GM19025 (cell line): Measurements from ENCODE around the gene DDOST.
"Not testable (repeated sequence)": the region's sequence is repeated elsewhere in the genome, so short reads cannot be mapped to it uniquely, and the experiment has no call there.

Source experiments
- ATAC-seq: cut with Tn5 transposase; IDR thresholded peaks from one replicate; pipeline ENCODE4 v1.9.1; 2021; ENCODE audit warnings: mild to moderate bottlenecking, low read depth, moderate library complexity; ENCODE audit not compliant: unreplicated experiment

Gene DDOST

DNA sequence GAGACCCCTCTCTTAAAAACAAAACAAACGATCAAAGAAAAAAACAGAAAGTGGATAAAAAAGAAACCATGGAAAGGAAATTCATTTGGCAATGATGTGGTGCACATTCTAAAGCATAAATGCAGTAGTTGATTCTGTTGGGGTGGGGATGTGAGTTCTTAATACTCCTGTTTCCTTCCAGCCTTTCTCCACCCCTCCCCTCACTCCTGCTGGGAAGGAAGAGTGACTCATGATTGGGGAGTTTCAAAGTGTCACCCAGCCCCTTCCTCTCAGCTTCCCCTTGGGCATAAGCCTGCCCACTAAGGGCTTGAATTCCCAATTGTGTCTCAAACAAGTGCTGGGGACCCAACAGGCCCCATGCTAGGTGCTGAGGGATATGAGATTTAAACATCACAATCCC is 34.6 kb downstream of the DDOST start:
- ATAC-seq = no peak

DNA sequence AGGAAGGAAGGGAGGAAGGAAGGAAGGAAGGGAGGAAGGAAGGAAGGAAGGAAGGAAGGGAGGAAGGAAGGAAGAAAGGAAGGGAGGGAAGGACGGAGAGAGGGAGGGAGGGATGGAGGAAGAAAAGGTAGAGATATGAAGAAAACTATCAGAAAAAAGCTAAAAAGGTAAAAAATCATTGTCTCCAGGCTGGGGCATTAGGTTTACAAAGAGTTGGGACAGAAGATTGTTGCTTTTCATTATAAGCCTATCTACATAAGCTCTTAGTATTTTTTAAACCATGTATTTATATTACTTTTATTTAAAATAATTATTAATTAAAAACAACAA is 35.1 kb downstream of the DDOST start:
- no peak for ATAC-seq

DNA sequence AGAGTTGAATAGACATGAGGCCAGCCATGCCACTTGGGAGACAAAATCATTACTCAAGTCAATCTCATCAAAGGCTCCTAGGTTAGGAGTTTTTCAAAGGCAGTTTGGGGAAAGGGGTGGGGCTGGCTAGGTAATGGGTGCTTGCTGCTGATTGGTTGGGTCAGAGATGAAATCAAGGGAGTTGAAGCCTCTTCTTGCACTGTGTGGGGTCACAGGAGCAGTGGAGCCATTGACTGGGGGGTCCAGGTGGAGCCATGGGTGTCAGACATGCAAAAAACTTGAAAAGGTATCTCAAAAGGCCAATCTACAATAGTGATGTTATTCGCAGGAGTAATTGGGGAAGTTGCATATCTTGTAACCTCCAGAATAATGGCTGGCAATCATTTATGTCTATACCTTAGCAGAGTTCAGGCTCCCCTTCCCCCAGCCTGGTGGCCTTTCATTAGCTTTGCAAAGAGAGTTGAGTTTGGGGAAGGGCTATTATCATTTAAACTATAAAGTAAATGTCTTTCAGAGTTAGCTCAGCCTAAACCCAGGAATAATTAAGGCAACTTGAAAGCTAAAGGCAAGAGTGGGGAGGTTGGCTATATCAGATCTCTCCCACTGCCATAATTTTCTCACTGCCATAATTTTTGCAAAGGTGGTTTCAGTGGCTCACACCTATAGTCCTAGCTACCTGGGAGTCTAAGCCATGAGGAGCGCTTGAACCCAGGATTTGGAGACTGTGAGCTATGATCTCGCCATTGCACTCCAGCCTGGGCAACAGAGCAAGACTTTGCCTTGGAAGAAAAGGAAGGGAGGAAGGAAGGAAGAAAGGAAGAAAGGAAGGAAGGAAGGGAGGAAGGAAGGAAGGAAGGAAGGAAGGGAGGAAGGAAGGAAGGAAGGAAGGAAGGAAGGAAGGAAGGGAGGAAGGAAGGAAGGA is 35.7 kb downstream of the DDOST start:
- no peak for ATAC-seq

DNA sequence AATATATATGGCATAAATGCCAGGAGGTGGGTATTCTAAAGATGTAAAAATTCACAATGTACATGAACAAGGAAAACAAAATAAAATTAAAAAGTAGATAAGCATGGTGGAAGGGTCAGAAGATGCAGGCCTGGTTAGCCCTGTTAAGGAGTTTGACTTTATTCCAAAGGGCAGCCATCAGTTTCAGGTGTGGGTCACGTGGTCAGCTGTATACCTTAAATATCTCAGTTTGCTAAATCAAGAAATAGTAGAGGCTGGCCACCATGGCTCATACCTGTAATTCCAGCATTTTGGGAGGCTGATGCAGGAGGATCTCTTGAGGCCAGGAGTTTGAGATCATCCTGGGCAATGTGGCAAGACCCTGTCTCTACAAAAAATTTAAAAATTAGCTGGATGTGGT is 36.5 kb downstream of the DDOST start:
- no peak for ATAC-seq

DNA sequence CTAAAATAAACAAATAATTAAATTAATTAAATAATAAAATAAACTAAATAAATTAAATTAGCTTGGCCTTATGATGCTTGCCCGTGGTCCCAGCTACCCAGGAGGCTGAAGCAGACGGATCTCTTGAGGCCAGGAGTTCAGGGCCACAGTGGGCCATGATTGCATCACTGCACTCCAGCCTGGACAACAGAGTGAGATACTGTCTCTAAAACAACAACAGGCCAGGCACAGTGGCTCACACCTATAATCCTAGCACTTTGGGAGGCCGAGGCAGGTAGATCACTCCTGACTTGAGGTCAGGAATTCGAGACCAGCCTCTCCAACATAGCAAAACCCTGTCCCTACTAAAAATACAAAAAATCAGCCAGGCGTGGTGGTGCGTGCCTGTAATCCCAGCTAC is 40.2 kb downstream of the DDOST start:
- no peak for ATAC-seq

DNA sequence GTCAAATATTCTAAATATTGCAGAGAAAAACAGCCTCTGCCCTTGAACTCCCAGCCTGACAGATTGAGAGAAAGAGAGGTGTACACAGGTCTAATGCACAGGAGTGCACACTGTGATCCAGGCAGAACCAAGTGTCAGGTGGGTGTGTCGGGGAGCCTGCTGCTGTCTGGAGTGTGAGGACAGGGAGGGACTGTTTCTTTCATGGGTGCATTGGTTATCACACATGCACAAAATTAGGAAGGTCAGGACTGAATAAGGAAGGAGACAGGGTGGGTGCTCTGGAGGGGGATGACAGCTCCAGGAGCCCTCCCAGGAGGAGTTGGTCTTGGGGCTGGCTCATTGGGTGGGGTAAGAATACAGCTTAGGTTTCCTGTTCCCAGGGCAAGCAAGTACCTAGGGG is 41.2 kb downstream of the DDOST start:
- ATAC-seq = no peak

DNA sequence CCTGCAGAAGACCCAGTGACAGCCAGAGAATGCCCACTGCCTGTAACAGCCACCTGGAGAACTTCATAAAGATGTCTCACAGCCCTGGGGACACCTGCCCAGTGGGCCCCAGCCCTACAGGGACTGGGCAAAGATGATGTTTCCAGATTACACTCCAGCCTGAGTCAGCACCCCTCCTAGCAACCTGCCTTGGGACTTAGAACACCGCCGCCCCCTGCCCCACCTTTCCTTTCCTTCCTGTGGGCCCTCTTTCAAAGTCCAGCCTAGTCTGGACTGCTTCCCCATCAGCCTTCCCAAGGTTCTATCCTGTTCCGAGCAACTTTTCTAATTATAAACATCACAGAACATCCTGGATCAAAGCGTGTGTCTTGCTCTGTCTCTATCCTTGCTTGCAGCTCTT is 42.6 kb downstream of the DDOST start:
- ATAC-seq = no peak

DNA sequence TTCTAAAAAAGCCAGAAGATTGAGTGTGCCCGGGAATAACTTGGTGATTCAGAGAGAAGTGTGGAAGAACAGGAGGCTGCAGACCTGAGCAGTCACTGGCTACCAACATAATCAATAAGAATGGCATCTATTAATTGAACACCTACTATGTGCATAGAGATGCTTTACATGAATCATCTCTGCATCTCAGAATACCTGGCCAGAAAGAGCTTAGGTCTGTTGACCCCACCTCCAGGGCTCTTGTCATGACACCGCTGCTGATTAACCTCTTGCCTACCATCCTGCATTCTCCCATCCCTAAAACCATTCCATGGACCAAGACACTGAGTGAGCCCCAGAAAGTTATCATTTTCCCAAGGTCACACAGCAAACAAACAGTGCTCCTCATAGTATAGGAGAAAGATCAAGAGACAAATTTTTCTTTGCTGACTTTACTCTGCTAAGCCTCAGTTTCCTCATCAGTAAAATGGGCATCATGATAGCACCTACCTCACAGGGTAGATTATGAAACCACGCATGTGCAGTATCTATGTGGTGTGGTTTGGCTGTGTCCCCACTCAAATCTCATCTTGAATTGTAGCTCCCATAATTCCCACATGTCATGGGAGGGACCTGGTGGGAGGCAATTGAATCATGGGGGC is 44.2 kb downstream of the DDOST start:
- no peak for ATAC-seq

DNA sequence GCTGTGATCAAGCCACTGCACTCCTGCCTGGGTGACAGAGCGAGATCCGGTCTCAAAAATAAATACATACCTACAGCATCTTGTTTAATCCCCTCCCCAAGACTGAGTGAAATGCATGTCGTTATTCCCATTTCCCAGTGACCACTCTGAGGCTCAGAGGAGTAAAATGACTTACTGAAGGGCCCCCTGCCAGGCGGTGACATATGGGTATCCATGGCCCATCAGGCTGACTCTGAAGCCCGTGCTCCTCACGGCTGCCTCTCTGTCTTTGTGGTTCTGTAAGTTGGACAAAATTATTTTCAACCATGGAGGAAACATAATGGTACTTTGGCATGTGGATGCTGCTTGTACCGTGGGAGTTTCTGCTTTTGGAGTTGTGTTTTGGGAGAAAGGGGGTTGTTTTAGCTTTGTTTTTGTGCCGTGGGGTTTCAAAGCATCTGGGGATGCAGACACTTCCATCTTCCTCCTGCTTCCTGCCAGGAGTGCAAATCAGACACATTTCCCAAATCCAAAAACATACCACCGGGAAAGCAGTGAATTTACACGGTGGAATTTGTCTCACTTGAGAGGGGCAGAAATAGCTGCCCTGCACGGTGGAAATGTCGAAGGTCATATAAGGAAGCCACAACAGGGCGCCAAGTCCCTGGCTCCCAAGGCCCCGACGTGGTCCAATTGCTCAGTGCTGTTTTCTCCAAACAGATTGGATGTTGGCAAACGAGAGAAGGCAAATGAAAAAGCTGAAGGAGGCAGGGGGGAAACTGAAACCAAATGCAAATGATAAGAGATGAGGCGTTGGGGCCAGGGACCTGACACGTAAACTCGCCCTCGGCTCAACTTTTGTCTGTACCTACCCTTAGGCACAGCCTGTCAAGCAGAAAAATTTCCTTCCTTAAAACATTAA is 45.0 kb downstream of the DDOST start:
- no peak for ATAC-seq

DNA sequence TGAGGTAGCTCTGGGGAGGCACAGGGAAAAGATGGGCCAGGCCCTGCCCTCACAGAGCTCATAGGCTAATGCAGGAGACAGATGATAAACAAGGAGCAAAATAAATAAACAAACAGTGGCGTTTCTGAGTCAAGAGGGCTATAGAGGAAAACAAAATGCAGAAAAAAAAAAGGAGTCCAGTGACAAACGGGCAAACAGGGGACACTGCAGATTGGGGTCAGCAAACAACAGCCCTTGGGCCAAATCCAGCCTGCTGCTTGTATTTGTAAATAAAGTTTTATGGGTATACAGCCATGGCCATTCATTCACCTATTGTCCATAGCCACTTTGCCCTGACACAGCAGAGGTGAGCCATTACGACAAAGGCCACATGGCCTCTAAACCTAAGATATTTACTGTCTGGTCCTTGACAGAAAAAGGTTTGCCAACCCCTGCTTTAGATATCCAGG is 47.0 kb downstream of the DDOST start:
- no peak for ATAC-seq

DNA sequence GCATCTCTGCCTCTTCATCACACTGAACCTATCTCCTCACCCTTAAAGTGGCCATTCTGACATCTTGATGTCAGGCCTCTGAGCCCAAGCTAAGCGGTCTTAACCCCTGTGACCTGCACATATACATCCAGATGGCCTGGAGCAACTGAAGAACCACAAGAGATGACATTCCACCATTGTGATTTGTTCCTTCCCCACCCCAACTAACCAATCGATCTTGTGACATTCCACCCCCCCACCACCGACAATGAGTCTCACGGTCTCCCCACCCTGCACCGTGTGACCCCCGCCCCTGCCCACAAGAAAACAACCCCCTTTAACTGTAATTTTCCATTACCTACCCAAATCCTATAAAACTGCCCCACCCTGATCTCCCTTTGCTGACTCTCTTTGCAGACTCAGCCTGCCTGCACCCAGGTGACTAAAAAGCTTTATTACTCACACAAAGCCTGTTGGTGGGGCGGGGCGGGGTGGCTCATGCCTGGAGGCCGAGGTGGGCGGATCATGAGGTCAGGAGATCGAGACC is 48.9 kb downstream of the DDOST start:
- ATAC-seq = no peak

DNA sequence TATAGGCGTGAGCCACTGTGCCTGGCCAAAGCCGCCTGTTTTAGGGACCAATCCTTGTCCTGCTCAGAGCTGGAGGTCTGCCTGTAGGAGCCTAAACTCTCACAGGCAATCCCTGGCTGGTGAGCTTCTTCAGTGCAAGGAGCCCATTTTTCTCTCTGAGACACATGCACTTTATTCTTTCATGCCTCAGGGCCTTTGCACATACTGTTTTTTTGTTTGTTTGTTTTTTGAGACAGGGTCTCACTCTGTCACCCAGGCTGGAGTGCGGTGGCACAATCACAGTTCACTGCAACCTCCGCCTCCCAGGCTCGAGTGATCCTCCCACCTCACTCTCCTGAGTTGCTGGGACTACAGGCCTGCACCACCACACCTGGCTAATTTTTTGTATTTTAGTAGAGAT is 49.5 kb downstream of the DDOST start:
- no peak for ATAC-seq

DNA sequence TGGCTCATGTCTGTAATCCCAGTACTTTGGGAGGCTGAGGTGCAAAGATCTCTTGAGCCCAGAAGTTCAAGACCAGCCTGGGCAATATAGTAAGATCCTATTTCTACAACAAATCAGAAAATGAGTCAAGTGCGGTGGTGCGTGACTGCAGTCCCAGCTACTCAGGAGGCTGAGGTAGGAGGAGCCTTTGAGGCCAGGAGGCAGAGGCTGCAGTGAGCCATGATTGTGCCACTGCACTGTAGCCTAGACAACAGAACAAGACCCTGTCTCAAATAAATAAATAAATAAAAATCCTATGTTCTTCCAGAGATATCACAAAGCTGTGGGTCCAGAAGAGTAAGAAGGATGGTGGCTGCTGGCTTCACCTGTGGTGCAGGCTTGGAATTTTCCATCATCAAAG is 50.2 kb downstream of the DDOST start:
- no peak for ATAC-seq

DNA sequence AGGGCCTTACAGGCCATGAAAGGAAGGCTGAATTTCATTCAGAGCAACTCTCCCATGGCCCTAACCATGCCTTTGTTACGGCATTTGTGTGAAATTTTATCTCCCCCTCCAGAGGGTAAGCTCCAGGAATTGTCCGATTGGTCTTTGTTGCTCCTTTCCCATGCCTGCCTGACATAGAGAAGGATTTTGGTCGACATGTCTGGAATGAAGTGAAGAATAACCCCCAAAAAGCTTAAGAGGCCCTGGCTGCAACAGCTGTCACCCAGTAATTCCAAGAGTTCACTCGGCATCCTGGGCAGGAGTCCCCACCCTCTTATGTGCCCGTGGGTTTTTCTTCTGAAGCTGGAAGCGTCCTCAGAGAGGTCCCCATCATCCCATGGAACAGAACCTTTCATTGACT is 51.6 kb downstream of the DDOST start:
- no peak for ATAC-seq

DNA sequence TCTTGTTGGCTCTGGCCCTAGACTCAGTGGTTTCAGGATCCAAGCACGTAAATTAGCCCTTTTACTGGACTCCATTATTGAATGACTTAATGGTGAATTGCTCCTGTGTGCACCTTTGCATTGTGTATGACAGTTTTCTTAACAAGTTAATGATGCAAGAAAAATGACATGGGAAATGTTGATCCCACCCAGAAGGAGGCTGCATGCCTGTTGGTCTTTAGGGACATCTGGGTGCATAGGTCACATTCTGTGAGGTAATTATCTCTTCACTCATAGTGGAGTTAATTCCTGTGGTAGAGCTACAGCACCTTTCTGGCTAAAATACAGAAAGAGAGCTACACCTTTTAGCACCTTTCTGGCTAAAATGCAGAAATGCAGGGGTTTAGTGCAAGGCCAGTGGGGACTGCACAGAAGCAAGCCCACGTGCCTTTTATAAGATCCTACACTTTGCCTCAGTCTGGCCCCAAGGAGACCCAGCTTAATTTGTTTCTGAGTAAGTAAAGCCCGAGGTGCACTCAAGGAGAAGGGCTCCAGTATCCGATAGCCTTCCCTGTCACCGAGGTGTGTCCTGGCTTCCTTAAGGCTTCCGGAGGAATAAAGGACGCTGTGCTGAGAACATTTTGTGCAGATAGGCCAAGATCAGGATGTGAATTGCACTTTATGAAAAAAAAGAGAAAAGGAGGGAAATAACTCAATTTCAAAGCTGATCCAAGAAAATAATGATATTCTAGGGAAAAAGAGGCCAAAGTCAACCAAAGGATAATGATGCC is 54.2 kb downstream of the DDOST start:
- ATAC-seq = not testable (repeated sequence)

DNA sequence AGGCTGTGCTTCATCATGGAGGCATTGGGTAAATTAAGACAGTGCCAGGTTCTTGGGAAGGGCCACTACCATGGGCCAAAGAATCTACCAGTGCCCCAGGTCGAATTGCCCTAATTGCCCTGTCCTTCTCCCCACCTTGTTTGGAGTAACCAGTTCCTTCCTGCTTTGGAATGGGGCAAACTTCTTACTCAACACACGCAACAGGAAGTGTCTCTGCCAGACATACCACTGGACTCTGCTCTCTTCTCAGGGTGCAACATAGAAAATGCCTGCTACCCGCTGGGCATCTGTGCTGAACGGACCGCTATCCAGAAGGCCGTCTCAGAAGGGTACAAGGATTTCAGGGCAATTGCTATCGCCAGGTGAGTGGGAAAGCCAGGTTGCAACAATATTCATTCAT is 56.5 kb downstream of the DDOST start:
- ATAC-seq = no peak

DNA sequence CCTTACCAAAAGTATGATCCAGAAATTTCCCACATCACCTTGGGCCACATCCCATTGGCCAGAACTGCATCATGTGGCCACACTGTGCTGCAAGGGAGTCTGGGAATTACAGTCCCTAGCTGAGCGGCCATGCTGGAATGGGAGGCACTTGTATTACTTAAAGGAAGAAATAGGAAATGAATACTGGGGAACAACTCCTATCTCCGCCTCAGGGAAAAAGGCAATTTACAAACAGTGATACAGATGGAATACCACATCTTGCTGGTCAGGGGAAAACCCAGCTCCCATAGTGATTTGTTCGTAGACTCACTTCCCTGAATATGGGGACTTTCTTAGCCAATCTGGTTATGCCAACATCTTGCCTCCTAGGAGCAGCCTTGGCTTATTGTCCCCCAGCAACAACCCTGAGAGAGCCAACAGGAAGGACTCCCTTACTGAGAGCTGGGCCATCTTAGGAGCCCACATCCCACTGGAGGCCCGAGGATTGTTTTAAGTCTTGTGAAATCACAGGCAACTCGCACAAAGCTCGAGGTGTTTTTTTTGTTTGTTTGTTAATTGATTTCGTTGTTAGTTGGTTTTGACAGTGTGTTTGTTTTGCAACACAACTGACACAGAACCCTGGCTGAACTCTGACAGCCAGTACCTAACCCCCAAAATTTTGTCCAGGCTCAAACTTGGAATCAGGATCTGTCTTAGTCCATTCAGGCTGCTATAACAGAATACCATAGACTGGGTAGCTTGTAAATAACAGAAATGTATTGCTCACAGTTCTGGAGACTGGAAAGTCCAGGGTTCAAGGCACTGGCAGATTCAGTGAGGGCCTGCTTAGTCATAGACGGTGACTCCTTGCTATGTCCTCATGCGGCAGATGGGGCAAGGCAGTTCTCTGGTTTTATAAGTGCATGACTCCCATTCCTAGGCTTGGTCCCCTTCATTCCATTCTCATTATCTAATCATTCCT is 57.4 kb downstream of the DDOST start:
- no peak for ATAC-seq

DNA sequence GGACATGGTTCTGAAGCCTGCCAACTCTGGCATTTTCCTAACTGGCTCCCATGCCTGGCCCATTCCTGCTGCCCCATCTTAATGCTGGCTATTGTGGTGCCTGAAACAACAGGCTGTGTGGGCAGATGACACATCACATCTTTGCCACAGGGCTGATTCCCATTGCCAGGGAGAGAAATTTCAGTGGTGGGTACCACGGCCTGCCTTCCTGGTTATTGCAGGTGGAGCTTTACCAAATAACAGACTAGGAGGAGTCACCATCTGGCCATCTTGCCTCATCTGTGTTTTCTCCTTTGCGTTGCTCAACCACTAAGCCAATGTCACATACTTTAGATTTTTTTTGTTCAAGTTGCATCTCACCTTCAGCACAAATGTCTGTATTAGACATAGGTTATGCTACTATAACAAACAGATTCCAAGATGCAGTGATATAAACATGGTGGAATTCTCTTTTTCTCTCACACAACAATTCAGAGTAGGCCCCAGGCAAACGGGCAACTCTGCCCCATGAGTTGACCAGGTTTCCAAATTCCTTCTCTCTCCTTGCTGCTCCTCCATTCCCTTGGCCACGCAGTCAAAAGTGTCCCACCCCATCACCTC is 58.2 kb downstream of the DDOST start:
- no peak for ATAC-seq
